Measurements from ENCODE around the gene KLHDC3.
A peak's percentile ranks its signal among the peaks of the same experiment; 100 is the strongest.
"Not testable (repeated sequence)": the region's sequence is repeated elsewhere in the genome, so short reads cannot be mapped to it uniquely, and the experiment has no call there.

Gene KLHDC3

GRCh38 chr6:42988486-42989020 is 25.5 kb upstream of the KLHDC3 start:
- no peak for DNase-seq (ENCODE audit: low read depth in 3 of 3)

DNA sequence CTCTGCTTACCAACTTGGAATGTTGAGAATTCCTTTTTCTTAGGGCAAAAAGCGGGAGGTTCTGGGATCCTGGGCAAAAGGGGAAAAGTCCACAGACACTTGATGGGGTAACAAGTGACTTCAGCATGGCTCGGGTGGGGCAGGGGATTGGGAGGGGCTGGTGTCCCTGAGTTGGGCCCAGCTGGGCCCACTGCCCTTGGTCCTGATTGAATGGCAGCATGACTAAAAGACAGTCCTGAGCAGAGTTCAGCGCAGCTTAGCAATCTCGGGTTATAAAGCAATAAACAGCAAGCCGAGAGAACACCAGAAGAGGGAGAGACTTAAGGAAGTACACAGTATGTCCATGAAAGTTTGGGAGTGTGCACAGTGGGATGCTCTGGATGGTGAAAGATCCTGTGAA is 24.1 kb upstream of the KLHDC3 start:
- no peak for DNase-seq (ENCODE audit: low read depth in 3 of 3)

GRCh38 chr6:42993445-42993844 is 20.6 kb upstream of the KLHDC3 start:
- DNase-seq (ENCODE audit: low read depth in 3 of 3): no peak

- no peak for DNase-seq (ENCODE audit: low read depth in 3 of 3)
Observed at GRCh38 chr6:42996513-42996912, 17.5 kb upstream of the KLHDC3 start.

GRCh38 chr6:42998205-42998604 is 15.8 kb upstream of the KLHDC3 start:
- DNase-seq (ENCODE audit: low read depth in 3 of 3): not testable (repeated sequence)

GRCh38 chr6:43001843-43002242 is 12.2 kb upstream of the KLHDC3 start:
- DNase-seq (ENCODE audit: low read depth in 3 of 3): no peak

DNA sequence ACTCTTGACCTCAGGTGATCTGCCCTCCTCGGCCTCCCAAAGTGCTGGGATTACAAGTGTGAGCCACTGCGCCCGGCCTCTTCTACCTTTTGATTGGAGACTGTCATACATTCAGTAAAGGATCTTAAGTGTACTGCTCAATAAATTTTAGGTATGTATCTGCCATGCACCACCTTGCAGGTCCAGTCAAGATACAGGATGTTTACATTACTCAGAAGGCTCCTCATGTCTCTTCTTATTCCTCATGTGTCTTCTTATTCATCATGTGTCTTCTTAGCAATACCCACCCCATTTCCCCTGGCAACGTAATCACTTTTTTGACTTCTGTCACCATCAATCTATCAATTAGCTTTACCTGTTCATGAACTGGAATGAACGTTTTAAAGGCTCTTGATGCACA is 8.2 kb upstream of the KLHDC3 start:
- DNase-seq (ENCODE audit: low read depth in 3 of 3): no peak

- no peak for DNase-seq (ENCODE audit: low read depth in 3 of 3)
Observed at GRCh38 chr6:43006251-43006650, 7.8 kb upstream of the KLHDC3 start.

DNA sequence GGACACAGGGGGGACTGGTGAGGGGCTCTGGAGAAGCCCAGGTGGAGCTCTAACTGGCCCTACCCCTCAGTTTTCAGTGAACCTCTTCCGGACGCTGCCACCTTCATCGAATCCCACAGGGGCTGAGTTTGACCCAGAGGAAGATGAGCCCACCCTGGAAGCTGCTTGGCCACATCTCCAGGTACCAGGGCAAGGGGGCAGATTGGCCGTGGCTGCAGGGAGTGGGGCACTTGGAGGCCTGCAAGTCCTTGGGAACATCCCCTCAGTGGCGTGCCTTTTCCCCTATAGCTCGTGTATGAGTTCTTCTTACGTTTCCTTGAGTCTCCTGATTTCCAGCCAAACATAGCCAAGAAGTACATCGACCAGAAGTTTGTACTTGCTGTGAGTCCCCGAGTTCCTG is 6.9 kb upstream of the KLHDC3 start:
- no peak for DNase-seq (ENCODE audit: low read depth in 3 of 3)

DNA sequence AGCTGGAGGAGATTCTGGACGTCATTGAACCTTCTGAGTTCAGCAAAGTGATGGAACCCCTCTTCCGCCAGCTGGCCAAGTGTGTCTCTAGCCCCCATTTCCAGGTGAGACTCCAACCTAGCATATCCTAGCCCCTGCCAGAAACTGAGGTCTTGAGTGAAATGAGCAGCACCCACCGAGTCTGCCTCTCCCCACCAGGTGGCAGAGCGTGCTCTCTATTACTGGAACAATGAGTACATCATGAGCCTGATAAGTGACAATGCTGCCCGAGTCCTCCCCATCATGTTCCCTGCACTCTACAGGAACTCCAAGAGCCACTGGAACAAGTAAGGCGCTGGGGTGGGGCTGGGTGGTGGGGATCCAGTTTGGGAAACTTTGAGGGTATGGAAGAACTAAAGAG is 4.9 kb upstream of the KLHDC3 start:
- no peak for DNase-seq (ENCODE audit: low read depth in 3 of 3)

DNA sequence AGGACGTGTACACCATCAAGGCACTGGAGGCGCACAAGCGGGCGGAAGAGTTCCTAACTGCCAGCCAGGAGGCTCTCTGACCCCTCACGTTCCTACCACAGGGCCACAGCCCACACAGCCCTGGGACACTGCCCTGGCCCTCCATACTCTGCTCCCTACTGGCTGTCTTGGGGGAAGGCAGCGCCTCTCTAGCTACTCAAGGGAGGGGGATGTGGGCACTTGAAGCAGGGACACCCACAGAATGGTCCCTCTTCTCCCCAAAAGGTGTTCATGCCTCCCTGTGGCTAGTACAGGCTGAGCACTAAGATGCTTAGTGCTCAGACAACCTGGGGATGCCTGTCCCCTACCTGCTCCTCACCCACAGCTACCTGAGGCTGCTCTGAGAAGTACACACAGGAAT is 2.8 kb upstream of the KLHDC3 start:
- DNase-seq (ENCODE audit: low read depth in 3 of 3): no peak

DNA sequence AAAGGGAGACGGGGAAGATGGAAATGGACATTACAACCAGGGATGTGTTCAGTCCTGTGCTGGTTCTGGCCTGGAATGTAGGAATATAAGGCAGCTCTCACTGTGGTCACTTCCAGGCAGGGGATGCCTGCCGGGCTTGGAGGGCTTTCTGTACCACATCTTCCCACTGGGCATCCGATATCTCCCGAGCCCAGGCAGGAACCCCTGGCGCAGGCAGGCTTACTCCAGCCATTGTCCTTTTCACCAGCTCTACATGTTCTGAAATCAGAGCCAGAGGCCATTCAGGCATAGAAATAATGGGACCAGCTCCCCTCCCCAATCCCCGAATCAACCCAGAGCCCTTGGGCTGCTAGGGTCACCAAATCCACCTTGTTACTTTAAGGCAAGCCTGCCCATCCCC is 1.7 kb upstream of the KLHDC3 start:
- no peak for DNase-seq (ENCODE audit: low read depth in 3 of 3)

- no peak for DNase-seq (ENCODE audit: low read depth in 3 of 3)
Observed at GRCh38 chr6:43013097-43013842, 779 bp upstream of the KLHDC3 start.

DNA sequence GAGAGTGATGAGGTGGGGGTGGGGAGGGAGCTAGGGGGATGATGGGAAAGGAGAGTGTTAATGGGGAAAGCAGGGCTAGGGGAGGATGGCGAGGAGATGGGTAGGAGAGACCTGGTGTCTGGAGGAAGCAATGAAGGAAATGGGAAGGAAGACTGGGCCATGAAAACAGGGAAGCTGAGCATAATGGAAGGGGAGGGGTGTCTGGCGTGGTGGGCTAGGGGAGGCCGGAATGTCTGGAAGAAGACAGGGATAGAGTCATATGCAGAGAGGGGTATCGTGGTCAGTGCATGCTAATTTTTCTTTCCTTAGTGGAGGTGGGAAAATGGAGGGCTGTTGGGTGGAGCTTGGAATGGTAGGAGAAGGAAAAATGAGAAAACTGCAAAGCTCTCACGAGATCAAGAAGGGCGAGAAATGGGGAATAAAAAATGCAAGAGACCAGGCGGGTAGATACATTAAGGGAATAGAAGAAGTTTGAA is 423 bp downstream of the KLHDC3 start:
- DNase-seq (ENCODE audit: low read depth in 3 of 3): no peak

GRCh38 chr6:43016176-43016942 is 2.3 kb downstream of the KLHDC3 start:
- no peak for DNase-seq (ENCODE audit: low read depth in 3 of 3)

DNA sequence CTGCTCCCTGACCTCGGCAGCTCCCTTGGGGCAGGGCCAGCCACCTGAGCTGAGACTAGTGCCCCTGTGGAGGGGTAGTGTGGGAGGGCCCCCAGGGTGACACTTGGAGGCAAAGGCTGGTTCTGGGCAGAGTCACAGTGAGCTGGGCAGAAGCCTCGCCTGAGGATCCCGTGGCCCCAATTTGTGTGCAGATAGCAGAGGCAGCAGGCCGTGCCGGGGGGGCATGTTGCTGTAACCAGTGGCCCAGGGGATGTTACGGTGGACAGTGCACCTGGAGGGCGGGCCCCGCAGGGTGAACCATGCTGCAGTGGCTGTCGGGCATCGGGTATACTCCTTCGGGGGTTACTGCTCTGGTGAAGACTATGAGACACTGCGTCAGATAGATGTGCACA is 2.9 kb downstream of the KLHDC3 start:
- DNase-seq (ENCODE audit: low read depth in 3 of 3): no peak

- DNase-seq (ENCODE audit: low read depth in 3 of 3): no peak
Observed at GRCh38 chr6:43019152-43019551, 5.1 kb downstream of the KLHDC3 start.

GRCh38 chr6:43020052-43020705 is 6.1 kb downstream of the KLHDC3 start:
- no peak for DNase-seq (ENCODE audit: low read depth in 3 of 3)

- no peak for DNase-seq (ENCODE audit: low read depth in 3 of 3)
Observed at GRCh38 chr6:43020847-43021246, 6.8 kb downstream of the KLHDC3 start.

DNA sequence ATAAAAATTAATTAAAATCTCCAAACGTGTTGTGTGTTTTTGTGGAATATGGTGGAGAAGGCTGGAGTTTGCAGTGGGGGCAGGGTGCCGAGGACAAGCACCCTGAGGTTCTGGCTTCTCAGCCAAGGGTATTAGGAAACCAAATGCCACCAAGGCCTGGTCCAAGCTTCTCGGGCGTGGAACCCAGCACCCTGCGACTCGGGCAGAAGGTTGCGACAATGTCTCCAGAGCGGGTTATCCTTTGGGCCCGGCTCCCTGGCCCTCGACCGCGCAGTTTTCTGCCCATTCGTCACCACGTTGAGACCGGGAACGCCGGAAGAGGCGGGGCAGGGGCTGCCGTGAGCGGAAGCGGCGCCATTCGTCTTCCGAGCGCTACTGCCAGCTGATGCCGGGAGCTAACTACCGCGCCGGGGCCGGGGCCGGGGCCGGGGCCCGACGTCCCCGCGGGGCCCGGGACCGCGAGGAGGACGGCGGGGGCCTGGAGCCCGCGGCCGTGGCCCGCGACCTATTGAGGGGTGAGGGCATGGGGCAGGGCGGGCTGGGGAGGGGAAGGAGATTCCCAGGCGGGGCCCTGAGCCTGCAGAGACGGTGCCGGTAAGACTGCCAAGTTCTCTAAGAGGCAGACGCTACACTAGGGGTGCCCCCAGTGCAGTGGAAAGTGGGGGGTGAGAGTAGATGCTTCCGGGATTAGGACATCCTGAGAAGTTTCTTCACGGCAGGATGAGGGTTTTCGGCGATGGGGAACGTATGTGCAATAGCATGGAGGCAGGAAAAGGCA is 7.4 kb downstream of the KLHDC3 start, which contains the start of gene RRP36:
Gene RRP36, plus strand, starts transcription at position 354 of the 778 bp plus-strand sequence. Its CDS starts 32 bp downstream, at position 386.
- peak; percentile 47 to 66 (median 52) for DNase-seq (ENCODE audit: low read depth in 3 of 3)

- DNase-seq (ENCODE audit: low read depth in 3 of 3): no peak
Observed at GRCh38 chr6:43024436-43024835, 10.4 kb downstream of the KLHDC3 start.

All from stimulated activated CD4-positive, alpha-beta T cell treated with anti-CD3 and anti-CD28 coated beads, TNF-alpha, amount 100 ng/mL, for 4 hours (primary cell).